Measurements from ENCODE around the gene FAM193B.
"Not testable (repeated sequence)": the region's sequence is repeated elsewhere in the genome, so short reads cannot be mapped to it uniquely, and the experiment has no call there.

The FAM193B gene

GRCh38 chr5:177575488-177575887 lies 21.1 kb upstream of the FAM193B start:
- DNase-seq = no peak

- DNase-seq = no peak
Measured at GRCh38 chr5:177569894-177570293, 15.5 kb upstream of the FAM193B start.

GRCh38 chr5:177568326-177568725 lies 14.0 kb upstream of the FAM193B start:
- no peak for DNase-seq

GRCh38 chr5:177565046-177565445 lies 10.7 kb upstream of the FAM193B start:
- DNase-seq = no peak

- not testable (repeated sequence) for DNase-seq
Measured at GRCh38 chr5:177559446-177559941, 5.1 kb upstream of the FAM193B start.

GRCh38 chr5:177557796-177558195 lies 3.4 kb upstream of the FAM193B start:
- DNase-seq = no peak

GRCh38 chr5:177557041-177557647 lies 2.8 kb upstream of the FAM193B start:
- DNase-seq = peak; percentile 28

GRCh38 chr5:177555665-177556064 lies 1.3 kb upstream of the FAM193B start:
- DNase-seq = no peak

- DNase-seq = no peak
Measured at GRCh38 chr5:177555228-177555627, 865 bp upstream of the FAM193B start.

- DNase-seq = peak; percentile 53
Measured at GRCh38 chr5:177553671-177554429, 513 bp downstream of the FAM193B start.

- no peak for DNase-seq
Measured at GRCh38 chr5:177552839-177553455, 1.4 kb downstream of the FAM193B start.

GRCh38 chr5:177550122-177550521 lies 4.2 kb downstream of the FAM193B start:
- no peak for DNase-seq

- no peak for DNase-seq
Measured at GRCh38 chr5:177548495-177548894, 5.9 kb downstream of the FAM193B start.

GRCh38 chr5:177547736-177548135 lies 6.6 kb downstream of the FAM193B start:
- no peak for DNase-seq

GRCh38 chr5:177546258-177546741 lies 8.1 kb downstream of the FAM193B start:
- no peak for DNase-seq

- no peak for DNase-seq
Measured at GRCh38 chr5:177545487-177546257, 8.7 kb downstream of the FAM193B start.

GRCh38 chr5:177542816-177543465 lies 11.4 kb downstream of the FAM193B start:
- DNase-seq = no peak

- no peak for DNase-seq
Measured at GRCh38 chr5:177540438-177540837, 13.9 kb downstream of the FAM193B start.

GRCh38 chr5:177539411-177539810 lies 15.0 kb downstream of the FAM193B start:
- DNase-seq = no peak

GRCh38 chr5:177538876-177539275 lies 15.5 kb downstream of the FAM193B start:
- DNase-seq = no peak

GRCh38 chr5:177537389-177538361 lies 16.7 kb downstream of the FAM193B start:
- no peak for DNase-seq

Data from activated CD4-positive, alpha-beta T cell treated with anti-CD3 and anti-CD28 coated beads, Interleukin-10, Interleukin-2, amounts not matched to agents 100 ng/mL and 50 ng/mL, durations not matched to agents 16 hours and 8 hours (primary cell).